Esophagus (tissue), 2 donors: Measurements from ENCODE around the gene MORN5. TPM values are rescaled to one million over a fixed set of nuclear protein-coding genes. Genes with fewer than 3 reads are reported as not detected.

Source experiments
- polyA plus RNA-seq, 2 donors: library from polyadenylated mRNA; stranded (reverse); fragments of 200-250 nt; gene quantifications; one replicate each; pipeline ENCODE4 v1.2.3, GENCODE V29; 2013
- donor health status: healthy with polysubstance abuse.
- donor health status: Bipolar disorder and iron deficiency.

MORN5 gene
- polyA plus RNA-seq, 2 donors: 0.69 to 2.3 TPM

Other genes starting within 250 kb of the MORN5 start
- gene TTLL11, start 66.6 kb upstream of the MORN5 start, polyA plus RNA-seq: 1 to 10 TPM; 2.3 to 4.5 TPM
- 10 to 100 TPM; 66.1 to 82.7 TPM for gene NDUFA8, start 129 bp upstream of the MORN5 start, polyA plus RNA-seq
- gene LHX6, start 69.0 kb downstream of the MORN5 start, polyA plus RNA-seq: 1 to 10 TPM in 1 of 2 donors, under 1 TPM in 1; 0.63 to 1.0 TPM
- 1 to 10 TPM; 3.1 to 6.3 TPM for gene RBM18, start 104.9 kb downstream of the MORN5 start, polyA plus RNA-seq
- 10 to 100 TPM; 22.4 to 36.3 TPM for gene MRRF, start 105.0 kb downstream of the MORN5 start, polyA plus RNA-seq
- 10 to 100 TPM in 1 of 2 donors, 1 to 10 TPM in 1; 6.8 to 20.3 TPM for gene PTGS1, start 211.1 kb downstream of the MORN5 start, polyA plus RNA-seq